SK-N-SH (cell line): ENCODE measurements around the gene AFAP1L2.

Source experiments
- CTCF ChIP-seq: fragments of 200-600 bp; sonication (generic); IDR thresholded peaks from 2 replicates; pipeline ENCODE4 v1.6.1; 2017; ENCODE audit warnings: antibody characterized with exemption, mild to moderate bottlenecking, moderate library complexity
- EP300 ChIP-seq, 2 experiments: IDR thresholded peaks; 2 replicates each; pipeline versions ENCODE4 v1.4.0 to v1.6.1; 2012; ENCODE audit warnings: borderline replicate concordance in 1 of 2, low read depth in 1 of 2, low read length in 1 of 2
- GABPA ChIP-seq: IDR thresholded peaks from 2 replicates; pipeline ENCODE4 v1.4.0; 2012; ENCODE audit warnings: low read depth, mild to moderate bottlenecking
- MAX ChIP-seq: IDR thresholded peaks from 2 replicates; pipeline ENCODE4 v1.4.0; 2012; ENCODE audit warnings: low read depth
- POLR2AphosphoS5 ChIP-seq: IDR thresholded peaks from 2 replicates; pipeline ENCODE4 v1.6.1; 2012; ENCODE audit warnings: low read depth, low read length
- RAD21 ChIP-seq: IDR thresholded peaks from 2 replicates; pipeline ENCODE4 v1.6.1; 2012; ENCODE audit warnings: mild to moderate bottlenecking, low read length
- RCOR1 ChIP-seq: fragments of 150-350 bp; IDR thresholded peaks from 2 replicates; pipeline ENCODE4 v1.6.1; 2017; ENCODE audit warnings: antibody characterized with exemption, low read length
- RFX5 ChIP-seq: IDR thresholded peaks from 2 replicates; pipeline ENCODE4 v1.6.1; 2012; ENCODE audit warnings: mild to moderate bottlenecking, improper control_type of control experiment, low read length
- RXRA ChIP-seq: IDR thresholded peaks from 2 replicates; pipeline ENCODE4 v1.4.0; 2012; ENCODE audit warnings: low read depth, mild to moderate bottlenecking, borderline replicate concordance
- SMC3 ChIP-seq: IDR thresholded peaks from 2 replicates; pipeline ENCODE4 v1.6.1; 2012; ENCODE audit warnings: low read depth, low read length, improper control_type of control experiment
- TEAD4 ChIP-seq: IDR thresholded peaks from 2 replicates; pipeline ENCODE4 v1.4.0; 2012; ENCODE audit warnings: mild to moderate bottlenecking, borderline replicate concordance; ENCODE audit not compliant: insufficient read depth
- USF1 ChIP-seq: IDR thresholded peaks from 2 replicates; pipeline ENCODE4 v1.4.0; 2012; ENCODE audit warnings: low read depth, borderline replicate concordance
- ZBTB33 ChIP-seq: IDR thresholded peaks from 2 replicates; pipeline ENCODE4 v1.4.0; 2012; ENCODE audit warnings: low read depth, borderline replicate concordance

- TF ChIP-seq CTCF (no peak), EP300 (IDR thresholded peaks at IDR 0.05; ENCODE audit: borderline replicate concordance in 1 of 2, low read depth in 1 of 2, low read length in 1 of 2) (no peak), GABPA (no peak), POLR2AphosphoS5 (no peak), MAX (no peak), RFX5 (no peak), TEAD4 (no peak), USF1 (no peak), ZBTB33 (no peak), RXRA (no peak), RCOR1 (no peak), SMC3 (no peak), RAD21 (no peak)
These were observed 74.5 kb downstream of the AFAP1L2 start for GRCh38 chr10:114329634-114330365.
